Astrocyte (in vitro differentiated cells and primary cell): ENCODE data around the gene BOD1. TPM values are rescaled to one million over a fixed set of nuclear protein-coding genes. Genes with fewer than 3 reads are reported as not detected.

Experiments
- DNase-seq: peaks from one replicate; pipeline ENCODE4 v3.0.0-alpha.2; 2010; ENCODE audit warnings: low read depth
- FAIRE-seq: peaks from 2 replicates; lab custom pipeline; 2011; peaks lifted over from hg19 to GRCh38; lab: Jason Lieb, UNC
- H2AFZ ChIP-seq: 2 replicates; pipeline ENCODE4 v1.6.0; 2012; ENCODE audit warnings: low read depth, low read length, inconsistent platforms
- H3K27ac ChIP-seq: 2 replicates; pipeline ENCODE4 v1.5.1; 2011; ENCODE audit warnings: low read depth, low read length, inconsistent platforms
- H3K27me3 ChIP-seq: 2 replicates; pipeline ENCODE4 v1.6.0; 2011; ENCODE audit warnings: low read length, inconsistent platforms; ENCODE audit not compliant: insufficient read depth
- H3K36me3 ChIP-seq: 2 replicates; pipeline ENCODE4 v1.5.1; 2011; ENCODE audit warnings: low read length, inconsistent platforms; ENCODE audit not compliant: insufficient read depth
- H3K4me1 ChIP-seq: 2 replicates; pipeline ENCODE4 v1.5.1; 2011; ENCODE audit warnings: low read length, inconsistent platforms; ENCODE audit not compliant: insufficient read depth
- H3K4me2 ChIP-seq: 2 replicates; pipeline ENCODE4 v1.6.0; 2012; ENCODE audit warnings: low read length, inconsistent platforms
- H3K4me3 ChIP-seq: 2 replicates; pipeline ENCODE4 v1.5.1; 2011; ENCODE audit warnings: low read depth, mild to moderate bottlenecking, low read length, inconsistent platforms; ENCODE audit not compliant: insufficient read depth
- H3K79me2 ChIP-seq: 2 replicates; pipeline ENCODE4 v1.6.0; 2012; ENCODE audit warnings: mild to moderate bottlenecking, low read length, inconsistent platforms; ENCODE audit not compliant: insufficient read depth
- H3K9ac ChIP-seq: 2 replicates; pipeline ENCODE4 v1.6.0; 2012; ENCODE audit warnings: mild to moderate bottlenecking, low read length, inconsistent platforms
- H3K9me3 ChIP-seq: 2 replicates; pipeline ENCODE4 v1.5.1; 2012; ENCODE audit warnings: low read depth, mild to moderate bottlenecking, low read length, inconsistent platforms; ENCODE audit not compliant: insufficient read depth
- H4K20me1 ChIP-seq: 2 replicates; pipeline ENCODE4 v1.6.0; 2012; ENCODE audit warnings: low read length, inconsistent platforms; ENCODE audit not compliant: insufficient read depth
- H3K27ac Mint-ChIP-seq: one replicate; pipeline ENCODE4 v1.8.0; 2021; ENCODE audit warnings: mild to moderate bottlenecking, mixed read lengths; ENCODE audit not compliant: unreplicated experiment
- H3K27me3 Mint-ChIP-seq: one replicate; pipeline ENCODE4 v1.8.0; 2021; ENCODE audit warnings: low read depth, mixed read lengths; ENCODE audit not compliant: unreplicated experiment
- H3K36me3 Mint-ChIP-seq: one replicate; pipeline ENCODE4 v1.8.0; 2021; ENCODE audit warnings: low read depth, mixed read lengths; ENCODE audit not compliant: unreplicated experiment
- H3K4me1 Mint-ChIP-seq: one replicate; pipeline ENCODE4 v1.8.0; 2021; ENCODE audit warnings: low read depth, mixed read lengths; ENCODE audit not compliant: unreplicated experiment
- H3K4me3 Mint-ChIP-seq: one replicate; pipeline ENCODE4 v1.8.0; 2021; ENCODE audit warnings: mild to moderate bottlenecking, moderate library complexity, mixed read lengths; ENCODE audit not compliant: unreplicated experiment
- H3K9me3 Mint-ChIP-seq: one replicate; pipeline ENCODE4 v1.8.0; 2021; ENCODE audit warnings: mild to moderate bottlenecking, mixed read lengths; ENCODE audit not compliant: unreplicated experiment
- CTCF ChIP-seq: IDR thresholded peaks from 2 replicates; pipeline ENCODE4 v1.5.1; 2011; ENCODE audit warnings: low read depth, mild to moderate bottlenecking, inconsistent platforms, low read length, moderate library complexity; ENCODE audit not compliant: insufficient read depth
- EZH2 ChIP-seq: IDR thresholded peaks from 2 replicates; pipeline ENCODE4 v1.6.1; 2012; ENCODE audit warnings: mild to moderate bottlenecking, low read length, inconsistent platforms; ENCODE audit not compliant: insufficient read depth
- total RNA-seq: library from RNA; stranded (reverse); gene quantifications from 2 replicates; pipeline ENCODE4 v1.2.1, GENCODE V29; 2021

BOD1 gene
- total RNA-seq, 1 donor from 2014 or later, result 76.8 TPM

- H3K9me3 ChIP-seq, result peaks cover 3% of the 10 kb centered on the region
- H3K79me2 ChIP-seq, result no peaks in the 10 kb centered on the region
- no peak overlapping the region for H3K4me2 ChIP-seq
- peaks cover 27% of the 10 kb centered on the region for H3K9me3 Mint-ChIP-seq
- H3K4me1 ChIP-seq, result peaks cover 6% of the 10 kb centered on the region
- no peak overlapping the region for H3K4me3 Mint-ChIP-seq
- H3K4me1 Mint-ChIP-seq, result no peaks in the 10 kb centered on the region
- peaks cover 15% of the 10 kb centered on the region for H3K27me3 Mint-ChIP-seq
- H3K27ac ChIP-seq, result no peak overlapping the region
- H2AFZ ChIP-seq, result no peak overlapping the region
- H3K36me3 ChIP-seq, result no peaks in the 10 kb centered on the region
- no peaks in the 10 kb centered on the region for H3K36me3 Mint-ChIP-seq
- H3K27ac Mint-ChIP-seq, result no peak overlapping the region
- TF ChIP-seq CTCF, result no peak
- no peak overlapping the region for H3K9ac ChIP-seq
- H3K27me3 ChIP-seq, result no peaks in the 10 kb centered on the region
- no peaks in the 10 kb centered on the region for H4K20me1 ChIP-seq
- DNase-seq (no peak), FAIRE-seq (no peak)
- H3K4me3 ChIP-seq, result no peak overlapping the region
Observed at GRCh38 chr5:173563246-173563645, 53.2 kb downstream of the BOD1 start.

- no peaks in the 10 kb centered on the region for H3K36me3 ChIP-seq
- no peak overlapping the region for H2AFZ ChIP-seq
- no peaks in the 10 kb centered on the region for H3K27me3 ChIP-seq
- H4K20me1 ChIP-seq, result no peaks in the 10 kb centered on the region
- H3K9me3 Mint-ChIP-seq, result peaks cover 22% of the 10 kb centered on the region
- H3K79me2 ChIP-seq, result no peaks in the 10 kb centered on the region
- no peaks in the 10 kb centered on the region for H3K36me3 Mint-ChIP-seq
- no peak overlapping the region for H3K27ac Mint-ChIP-seq
- peaks cover 1% of the 10 kb centered on the region for H3K4me1 Mint-ChIP-seq
- no peak overlapping the region for H3K4me2 ChIP-seq
- no peak overlapping the region for H3K27ac ChIP-seq
- TF ChIP-seq CTCF (no peak), EZH2 (no peak)
- FAIRE-seq, result no peak
- H3K9ac ChIP-seq, result no peak overlapping the region
- DNase-seq, result no peak
- peaks cover 3% of the 10 kb centered on the region for H3K9me3 ChIP-seq
- H3K27me3 Mint-ChIP-seq, result peaks cover 15% of the 10 kb centered on the region
- no peak overlapping the region for H3K4me3 ChIP-seq
- H3K4me3 Mint-ChIP-seq, result no peak overlapping the region
- H3K4me1 ChIP-seq, result peaks cover 3% of the 10 kb centered on the region
Observed at GRCh38 chr5:173562451-173562850, 54.0 kb downstream of the BOD1 start.
